HepG2 (cell line): ENCODE data around the gene ABHD12. TPM values are rescaled to one million over a fixed set of nuclear protein-coding genes. Genes with fewer than 3 reads are reported as not detected.
A peak's percentile ranks its signal among the peaks of the same experiment; 100 is the strongest.

ENCODE experiments used
- CHD4 ChIP-seq: fragments of 200-600 bp; sonication (generic); IDR thresholded peaks from 2 replicates; pipeline ENCODE4 v1.7.0; 2017; ENCODE audit warnings: mild to moderate bottlenecking, low read length, borderline replicate concordance
- CREM ChIP-seq, 2 experiments: sonication (generic) in 1 of 2; formaldehyde crosslinking in 1 of 2; IDR thresholded peaks; 2 replicates each; pipeline versions ENCODE4 v1.4.0 to v1.6.1; 2016 to 2020; ENCODE audit warnings: antibody characterized with exemption in 1 of 2, mild to moderate bottlenecking in 1 of 2, missing genetic modification reagents in 1 of 2
- DZIP1 ChIP-seq: sonication (generic); formaldehyde crosslinking; IDR thresholded peaks from 2 replicates; pipeline ENCODE4 v1.5.0; 2020; ENCODE audit warnings: mild to moderate bottlenecking, missing genetic modification reagents
- FLYWCH1 ChIP-seq: sonication (generic); formaldehyde crosslinking; IDR thresholded peaks from 2 replicates; pipeline ENCODE4 v1.8.1; 2023; ENCODE audit warnings: mild to moderate bottlenecking, missing genetic modification reagents
- FOXO1 ChIP-seq: sonication (generic); formaldehyde crosslinking; IDR thresholded peaks from 2 replicates; pipeline ENCODE4 v1.4.0; 2020; ENCODE audit warnings: missing genetic modification reagents
- IRF9 ChIP-seq: sonication (generic); formaldehyde crosslinking; IDR thresholded peaks from 2 replicates; pipeline ENCODE4 v1.8.0; 2022; ENCODE audit warnings: missing genetic modification reagents, mild to moderate bottlenecking, borderline replicate concordance
- TMF1 ChIP-seq: sonication (generic); formaldehyde crosslinking; IDR thresholded peaks from 2 replicates; pipeline ENCODE4 v1.8.1; 2022; ENCODE audit warnings: low read depth, missing genetic modification reagents
- ZBTB21 ChIP-seq: sonication (generic); formaldehyde crosslinking; IDR thresholded peaks from 2 replicates; pipeline ENCODE4 v1.4.0; 2020; ENCODE audit warnings: missing genetic modification reagents
- ZBTB43 ChIP-seq: sonication (generic); formaldehyde crosslinking; conservative IDR thresholded peaks from 2 replicates; pipeline ENCODE4 v1.4.0; 2020; ENCODE audit warnings: missing genetic modification reagents
- ZNF17 ChIP-seq: sonication (generic); formaldehyde crosslinking; IDR thresholded peaks from 2 replicates; pipeline ENCODE4 v1.5.0; 2020; ENCODE audit warnings: mild to moderate bottlenecking, missing genetic modification reagents
- ZNF20 ChIP-seq: sonication (generic); formaldehyde crosslinking; IDR thresholded peaks from 2 replicates; pipeline ENCODE4 v1.4.0; 2020; ENCODE audit warnings: mild to moderate bottlenecking, moderate library complexity, missing genetic modification reagents
- ZNF496 ChIP-seq: sonication (generic); formaldehyde crosslinking; IDR thresholded peaks from 2 replicates; pipeline ENCODE4 v1.8.1; 2023; ENCODE audit warnings: mild to moderate bottlenecking, moderate library complexity, missing genetic modification reagents; ENCODE audit not compliant: insufficient replicate concordance
- ZNF530 ChIP-seq: sonication (generic); formaldehyde crosslinking; IDR thresholded peaks from 2 replicates; pipeline ENCODE4 v1.5.0; 2020; ENCODE audit warnings: low read depth, mild to moderate bottlenecking, missing genetic modification reagents
- ZNF670 ChIP-seq: sonication (generic); formaldehyde crosslinking; IDR thresholded peaks from 2 replicates; pipeline ENCODE4 v1.8.0; 2022; ENCODE audit warnings: mild to moderate bottlenecking, missing genetic modification reagents, borderline replicate concordance
- ZNF747 ChIP-seq: sonication (generic); formaldehyde crosslinking; IDR thresholded peaks from 2 replicates; pipeline ENCODE4 v1.8.1; 2023; ENCODE audit warnings: missing genetic modification reagents, mild to moderate bottlenecking, borderline replicate concordance
- polyA plus RNA-seq, 8 experiments: library from polyadenylated mRNA; depleted of rRNA in 3 of 8; stranded (reverse) in 7 of 8; unstranded in 1 of 8; fragments of >200 nt; fragmentation: Illumina TruSeq in 4 of 8; extraction: Trizol in 4 of 8; gene quantifications; 2 replicates each; pipeline versions ENCODE4 v1.2.1 to v1.2.3, GENCODE V29; 2011 to 2016; ENCODE audit warnings: low read depth in 4 of 8, missing spikeins in 1 of 8, mixed read lengths in 1 of 8; ENCODE audit not compliant: insufficient read depth in 1 of 8
- total RNA-seq, 5 experiments: library from RNA; depleted of rRNA; stranded (reverse); fragments of >200 nt; fragmentation: Illumina TruSeq; extraction: Trizol; gene quantifications; 2 replicates each; pipeline ENCODE4 v1.2.3, GENCODE V29; 2016; ENCODE audit warnings: low read depth in 1 of 5
- TF ChIP-seq, protein P1 (sequence below): IDR thresholded peaks from 2 replicates; pipeline ENCODE4 v1.6.1; 2016
- TF ChIP-seq, protein P2 (sequence below): sonication (generic); formaldehyde crosslinking; IDR thresholded peaks from 2 replicates; pipeline ENCODE4 v1.5.1; 2020; ENCODE audit warnings: missing genetic modification reagents, mild to moderate bottlenecking, borderline replicate concordance

The ABHD12 gene
- total and polyA plus RNA-seq, 2 of the 13 experiments (the other 11 are each of a cell fraction or from before 2014, with no cell fraction given), result 23.5 to 72.1 TPM

DNA sequence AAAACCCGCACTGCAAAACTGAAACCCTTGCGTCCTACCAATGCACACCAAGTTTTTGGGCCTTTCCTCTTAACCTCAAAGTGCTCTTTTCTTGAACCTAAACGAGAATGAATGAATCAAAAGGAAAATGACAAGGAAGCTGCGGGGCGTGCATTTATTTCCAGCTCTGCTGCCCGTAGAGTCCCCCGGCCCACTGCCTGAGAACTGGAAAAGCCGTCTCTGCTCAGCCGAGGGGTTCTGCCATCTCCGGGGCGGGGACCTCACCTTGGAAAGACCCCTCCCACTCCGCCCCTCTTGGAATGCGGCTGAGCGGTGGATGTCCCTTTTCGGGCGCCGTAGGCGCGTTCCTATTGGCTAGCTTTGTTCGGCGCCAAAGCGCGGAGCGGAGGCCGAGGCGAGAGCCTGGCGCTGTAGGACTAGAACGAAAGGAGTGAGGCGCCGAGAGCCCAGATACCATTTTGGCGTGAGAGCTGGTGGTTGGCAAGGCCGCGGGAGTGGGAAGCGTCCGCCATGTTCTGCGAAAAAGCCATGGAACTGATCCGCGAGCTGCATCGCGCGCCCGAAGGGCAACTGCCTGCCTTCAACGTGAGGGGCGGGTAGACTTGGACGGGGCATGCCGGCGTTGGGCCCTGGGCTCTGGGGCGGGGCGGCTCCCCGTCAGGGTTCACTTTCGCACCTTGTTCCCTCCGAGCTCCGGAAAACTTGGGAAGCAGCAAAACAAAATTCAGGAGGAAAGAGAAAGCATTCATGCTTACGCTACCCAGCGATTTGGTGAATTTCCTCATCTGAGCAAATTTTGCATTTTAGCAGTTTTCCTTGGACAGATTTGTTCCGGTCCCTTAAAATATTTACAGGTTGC, 16.9 kb upstream of the ABHD12 start, which contains the start of gene GINS1 (continued):
- TF ChIP-seq, protein P1, sequence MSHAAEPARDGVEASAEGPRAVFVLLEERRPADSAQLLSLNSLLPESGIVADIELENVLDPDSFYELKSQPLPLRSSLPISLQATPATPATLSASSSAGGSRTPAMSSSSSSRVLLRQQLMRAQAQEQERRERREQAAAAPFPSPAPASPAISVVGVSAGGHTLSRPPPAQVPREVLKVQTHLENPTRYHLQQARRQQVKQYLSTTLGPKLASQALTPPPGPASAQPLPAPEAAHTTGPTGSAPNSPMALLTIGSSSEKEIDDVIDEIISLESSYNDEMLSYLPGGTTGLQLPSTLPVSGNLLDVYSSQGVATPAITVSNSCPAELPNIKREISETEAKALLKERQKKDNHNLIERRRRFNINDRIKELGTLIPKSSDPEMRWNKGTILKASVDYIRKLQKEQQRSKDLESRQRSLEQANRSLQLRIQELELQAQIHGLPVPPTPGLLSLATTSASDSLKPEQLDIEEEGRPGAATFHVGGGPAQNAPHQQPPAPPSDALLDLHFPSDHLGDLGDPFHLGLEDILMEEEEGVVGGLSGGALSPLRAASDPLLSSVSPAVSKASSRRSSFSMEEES (CRISPR knock-in tag), result peak; percentile 41
- TF ChIP-seq CREM (IDR thresholded peaks at IDR 0.05) (peak; percentile 82), CREM (CRISPR knock-in tag; IDR thresholded peaks at IDR 0.05) (no peak), TMF1 (CRISPR knock-in tag) (peak; percentile 99), ZNF670 (CRISPR knock-in tag) (peak; percentile 97), FOXO1 (peak; percentile 59; the same call in 1 of the 2 replicates), ZNF20 (CRISPR knock-in tag) (peak; percentile 95), CHD4 (peak; percentile 64; the same call in 1 of the 2 replicates), IRF9 (CRISPR knock-in tag) (peak; percentile 99), ZNF17 (CRISPR knock-in tag) (peak; percentile 90), ZBTB43 (peak; percentile 96), ZNF496 (CRISPR knock-in tag) (no peak), ZNF747 (peak; percentile 93), ZBTB21 (no peak), DZIP1 (CRISPR knock-in tag) (peak; percentile 98), FLYWCH1 (CRISPR knock-in tag) (peak; percentile 93), ZNF530 (CRISPR knock-in tag) (0 out of 2 replicates have a peak, but pooled peaks have one; percentile 68)
- TF ChIP-seq, protein P2, sequence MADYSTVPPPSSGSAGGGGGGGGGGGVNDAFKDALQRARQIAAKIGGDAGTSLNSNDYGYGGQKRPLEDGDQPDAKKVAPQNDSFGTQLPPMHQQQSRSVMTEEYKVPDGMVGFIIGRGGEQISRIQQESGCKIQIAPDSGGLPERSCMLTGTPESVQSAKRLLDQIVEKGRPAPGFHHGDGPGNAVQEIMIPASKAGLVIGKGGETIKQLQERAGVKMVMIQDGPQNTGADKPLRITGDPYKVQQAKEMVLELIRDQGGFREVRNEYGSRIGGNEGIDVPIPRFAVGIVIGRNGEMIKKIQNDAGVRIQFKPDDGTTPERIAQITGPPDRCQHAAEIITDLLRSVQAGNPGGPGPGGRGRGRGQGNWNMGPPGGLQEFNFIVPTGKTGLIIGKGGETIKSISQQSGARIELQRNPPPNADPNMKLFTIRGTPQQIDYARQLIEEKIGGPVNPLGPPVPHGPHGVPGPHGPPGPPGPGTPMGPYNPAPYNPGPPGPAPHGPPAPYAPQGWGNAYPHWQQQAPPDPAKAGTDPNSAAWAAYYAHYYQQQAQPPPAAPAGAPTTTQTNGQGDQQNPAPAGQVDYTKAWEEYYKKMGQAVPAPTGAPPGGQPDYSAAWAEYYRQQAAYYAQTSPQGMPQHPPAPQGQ (CRISPR knock-in tag), result no peak
